GM23338 (cell line): ENCODE measurements around the gene IFITM10.

ENCODE experiments used
- CREB1 ChIP-seq: fragments of 250-450 bp; sonication (Bioruptor Pico); IDR thresholded peaks from 2 replicates; pipeline ENCODE4 v1.5.0; 2020; ENCODE audit warnings: low read depth, mild to moderate bottlenecking, moderate library complexity
- ETS1 ChIP-seq: IDR thresholded peaks from 2 replicates; pipeline ENCODE4 v1.6.1; 2016; ENCODE audit warnings: antibody characterized with exemption
- EZH2 ChIP-seq: fragments of 200-600 bp; sonication (generic); IDR thresholded peaks from one replicate; pipeline ENCODE4 v1.8.0; 2017; ENCODE audit warnings: antibody characterized with exemption, mild to moderate bottlenecking, low read depth; ENCODE audit not compliant: unreplicated experiment
- EZH2phosphoT487 ChIP-seq: fragments of 200-600 bp; sonication (generic); IDR thresholded peaks from one replicate; pipeline ENCODE4 v1.8.1; 2018; ENCODE audit warnings: antibody characterized with exemption; ENCODE audit not compliant: unreplicated experiment
- JUNB ChIP-seq: IDR thresholded peaks from one replicate; pipeline ENCODE4 v1.6.1; 2016; ENCODE audit warnings: antibody characterized with exemption; ENCODE audit not compliant: unreplicated experiment
- POLR2AphosphoS5 ChIP-seq: IDR thresholded peaks from 2 replicates; pipeline ENCODE4 v1.6.1; 2016; ENCODE audit warnings: antibody characterized with exemption, low read depth
- STAT1 ChIP-seq: IDR thresholded peaks from one replicate; pipeline ENCODE4 v1.6.1; 2016; ENCODE audit warnings: antibody characterized with exemption; ENCODE audit not compliant: unreplicated experiment
- ZNF331 ChIP-seq: fragments of 250-450 bp; sonication (Bioruptor Pico); IDR thresholded peaks from 2 replicates; pipeline ENCODE4 v1.5.0; 2020; ENCODE audit warnings: low read depth, mild to moderate bottlenecking, moderate library complexity
- TF ChIP-seq, protein P1 (sequence below): IDR thresholded peaks from one replicate; pipeline ENCODE4 v1.6.1; 2018; ENCODE audit warnings: antibody characterized with exemption; ENCODE audit not compliant: unreplicated experiment
- TF ChIP-seq, protein P2 (sequence below), 2 experiments: fragments of 200-600 bp in 1 of 2; sonication (generic) in 1 of 2; conservative IDR thresholded peaks; 2 replicates each; pipeline versions ENCODE4 v1.5.1 to v1.6.1; 2016 to 2017; ENCODE audit warnings: antibody characterized with exemption in 2 of 2, low read depth in 2 of 2, mild to moderate bottlenecking in 2 of 2, moderate library complexity in 1 of 2
- TF ChIP-seq, protein P3 (sequence below): fragments of 250-450 bp; sonication (Bioruptor Pico); IDR thresholded peaks from 2 replicates; pipeline ENCODE4 v1.5.0; 2020; ENCODE audit warnings: mild to moderate bottlenecking, moderate library complexity

GRCh38 chr11:1781593-1781975, 31.2 kb upstream of the IFITM10 start:
- TF ChIP-seq, protein P1, sequence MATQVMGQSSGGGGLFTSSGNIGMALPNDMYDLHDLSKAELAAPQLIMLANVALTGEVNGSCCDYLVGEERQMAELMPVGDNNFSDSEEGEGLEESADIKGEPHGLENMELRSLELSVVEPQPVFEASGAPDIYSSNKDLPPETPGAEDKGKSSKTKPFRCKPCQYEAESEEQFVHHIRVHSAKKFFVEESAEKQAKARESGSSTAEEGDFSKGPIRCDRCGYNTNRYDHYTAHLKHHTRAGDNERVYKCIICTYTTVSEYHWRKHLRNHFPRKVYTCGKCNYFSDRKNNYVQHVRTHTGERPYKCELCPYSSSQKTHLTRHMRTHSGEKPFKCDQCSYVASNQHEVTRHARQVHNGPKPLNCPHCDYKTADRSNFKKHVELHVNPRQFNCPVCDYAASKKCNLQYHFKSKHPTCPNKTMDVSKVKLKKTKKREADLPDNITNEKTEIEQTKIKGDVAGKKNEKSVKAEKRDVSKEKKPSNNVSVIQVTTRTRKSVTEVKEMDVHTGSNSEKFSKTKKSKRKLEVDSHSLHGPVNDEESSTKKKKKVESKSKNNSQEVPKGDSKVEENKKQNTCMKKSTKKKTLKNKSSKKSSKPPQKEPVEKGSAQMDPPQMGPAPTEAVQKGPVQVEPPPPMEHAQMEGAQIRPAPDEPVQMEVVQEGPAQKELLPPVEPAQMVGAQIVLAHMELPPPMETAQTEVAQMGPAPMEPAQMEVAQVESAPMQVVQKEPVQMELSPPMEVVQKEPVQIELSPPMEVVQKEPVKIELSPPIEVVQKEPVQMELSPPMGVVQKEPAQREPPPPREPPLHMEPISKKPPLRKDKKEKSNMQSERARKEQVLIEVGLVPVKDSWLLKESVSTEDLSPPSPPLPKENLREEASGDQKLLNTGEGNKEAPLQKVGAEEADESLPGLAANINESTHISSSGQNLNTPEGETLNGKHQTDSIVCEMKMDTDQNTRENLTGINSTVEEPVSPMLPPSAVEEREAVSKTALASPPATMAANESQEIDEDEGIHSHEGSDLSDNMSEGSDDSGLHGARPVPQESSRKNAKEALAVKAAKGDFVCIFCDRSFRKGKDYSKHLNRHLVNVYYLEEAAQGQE = no peak
- TF ChIP-seq EZH2 (no peak), POLR2AphosphoS5 (no peak), JUNB (no peak), STAT1 (no peak), ZNF331 (CRISPR knock-in tag) (no peak), ETS1 (no peak), EZH2phosphoT487 (no peak), CREB1 (CRISPR knock-in tag) (no peak)
- TF ChIP-seq, protein P2, sequence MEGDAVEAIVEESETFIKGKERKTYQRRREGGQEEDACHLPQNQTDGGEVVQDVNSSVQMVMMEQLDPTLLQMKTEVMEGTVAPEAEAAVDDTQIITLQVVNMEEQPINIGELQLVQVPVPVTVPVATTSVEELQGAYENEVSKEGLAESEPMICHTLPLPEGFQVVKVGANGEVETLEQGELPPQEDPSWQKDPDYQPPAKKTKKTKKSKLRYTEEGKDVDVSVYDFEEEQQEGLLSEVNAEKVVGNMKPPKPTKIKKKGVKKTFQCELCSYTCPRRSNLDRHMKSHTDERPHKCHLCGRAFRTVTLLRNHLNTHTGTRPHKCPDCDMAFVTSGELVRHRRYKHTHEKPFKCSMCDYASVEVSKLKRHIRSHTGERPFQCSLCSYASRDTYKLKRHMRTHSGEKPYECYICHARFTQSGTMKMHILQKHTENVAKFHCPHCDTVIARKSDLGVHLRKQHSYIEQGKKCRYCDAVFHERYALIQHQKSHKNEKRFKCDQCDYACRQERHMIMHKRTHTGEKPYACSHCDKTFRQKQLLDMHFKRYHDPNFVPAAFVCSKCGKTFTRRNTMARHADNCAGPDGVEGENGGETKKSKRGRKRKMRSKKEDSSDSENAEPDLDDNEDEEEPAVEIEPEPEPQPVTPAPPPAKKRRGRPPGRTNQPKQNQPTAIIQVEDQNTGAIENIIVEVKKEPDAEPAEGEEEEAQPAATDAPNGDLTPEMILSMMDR (conservative IDR thresholded peaks at IDR 0.05; ENCODE audit: low read depth in 2 of 2) = no peak
- TF ChIP-seq, protein P3, sequence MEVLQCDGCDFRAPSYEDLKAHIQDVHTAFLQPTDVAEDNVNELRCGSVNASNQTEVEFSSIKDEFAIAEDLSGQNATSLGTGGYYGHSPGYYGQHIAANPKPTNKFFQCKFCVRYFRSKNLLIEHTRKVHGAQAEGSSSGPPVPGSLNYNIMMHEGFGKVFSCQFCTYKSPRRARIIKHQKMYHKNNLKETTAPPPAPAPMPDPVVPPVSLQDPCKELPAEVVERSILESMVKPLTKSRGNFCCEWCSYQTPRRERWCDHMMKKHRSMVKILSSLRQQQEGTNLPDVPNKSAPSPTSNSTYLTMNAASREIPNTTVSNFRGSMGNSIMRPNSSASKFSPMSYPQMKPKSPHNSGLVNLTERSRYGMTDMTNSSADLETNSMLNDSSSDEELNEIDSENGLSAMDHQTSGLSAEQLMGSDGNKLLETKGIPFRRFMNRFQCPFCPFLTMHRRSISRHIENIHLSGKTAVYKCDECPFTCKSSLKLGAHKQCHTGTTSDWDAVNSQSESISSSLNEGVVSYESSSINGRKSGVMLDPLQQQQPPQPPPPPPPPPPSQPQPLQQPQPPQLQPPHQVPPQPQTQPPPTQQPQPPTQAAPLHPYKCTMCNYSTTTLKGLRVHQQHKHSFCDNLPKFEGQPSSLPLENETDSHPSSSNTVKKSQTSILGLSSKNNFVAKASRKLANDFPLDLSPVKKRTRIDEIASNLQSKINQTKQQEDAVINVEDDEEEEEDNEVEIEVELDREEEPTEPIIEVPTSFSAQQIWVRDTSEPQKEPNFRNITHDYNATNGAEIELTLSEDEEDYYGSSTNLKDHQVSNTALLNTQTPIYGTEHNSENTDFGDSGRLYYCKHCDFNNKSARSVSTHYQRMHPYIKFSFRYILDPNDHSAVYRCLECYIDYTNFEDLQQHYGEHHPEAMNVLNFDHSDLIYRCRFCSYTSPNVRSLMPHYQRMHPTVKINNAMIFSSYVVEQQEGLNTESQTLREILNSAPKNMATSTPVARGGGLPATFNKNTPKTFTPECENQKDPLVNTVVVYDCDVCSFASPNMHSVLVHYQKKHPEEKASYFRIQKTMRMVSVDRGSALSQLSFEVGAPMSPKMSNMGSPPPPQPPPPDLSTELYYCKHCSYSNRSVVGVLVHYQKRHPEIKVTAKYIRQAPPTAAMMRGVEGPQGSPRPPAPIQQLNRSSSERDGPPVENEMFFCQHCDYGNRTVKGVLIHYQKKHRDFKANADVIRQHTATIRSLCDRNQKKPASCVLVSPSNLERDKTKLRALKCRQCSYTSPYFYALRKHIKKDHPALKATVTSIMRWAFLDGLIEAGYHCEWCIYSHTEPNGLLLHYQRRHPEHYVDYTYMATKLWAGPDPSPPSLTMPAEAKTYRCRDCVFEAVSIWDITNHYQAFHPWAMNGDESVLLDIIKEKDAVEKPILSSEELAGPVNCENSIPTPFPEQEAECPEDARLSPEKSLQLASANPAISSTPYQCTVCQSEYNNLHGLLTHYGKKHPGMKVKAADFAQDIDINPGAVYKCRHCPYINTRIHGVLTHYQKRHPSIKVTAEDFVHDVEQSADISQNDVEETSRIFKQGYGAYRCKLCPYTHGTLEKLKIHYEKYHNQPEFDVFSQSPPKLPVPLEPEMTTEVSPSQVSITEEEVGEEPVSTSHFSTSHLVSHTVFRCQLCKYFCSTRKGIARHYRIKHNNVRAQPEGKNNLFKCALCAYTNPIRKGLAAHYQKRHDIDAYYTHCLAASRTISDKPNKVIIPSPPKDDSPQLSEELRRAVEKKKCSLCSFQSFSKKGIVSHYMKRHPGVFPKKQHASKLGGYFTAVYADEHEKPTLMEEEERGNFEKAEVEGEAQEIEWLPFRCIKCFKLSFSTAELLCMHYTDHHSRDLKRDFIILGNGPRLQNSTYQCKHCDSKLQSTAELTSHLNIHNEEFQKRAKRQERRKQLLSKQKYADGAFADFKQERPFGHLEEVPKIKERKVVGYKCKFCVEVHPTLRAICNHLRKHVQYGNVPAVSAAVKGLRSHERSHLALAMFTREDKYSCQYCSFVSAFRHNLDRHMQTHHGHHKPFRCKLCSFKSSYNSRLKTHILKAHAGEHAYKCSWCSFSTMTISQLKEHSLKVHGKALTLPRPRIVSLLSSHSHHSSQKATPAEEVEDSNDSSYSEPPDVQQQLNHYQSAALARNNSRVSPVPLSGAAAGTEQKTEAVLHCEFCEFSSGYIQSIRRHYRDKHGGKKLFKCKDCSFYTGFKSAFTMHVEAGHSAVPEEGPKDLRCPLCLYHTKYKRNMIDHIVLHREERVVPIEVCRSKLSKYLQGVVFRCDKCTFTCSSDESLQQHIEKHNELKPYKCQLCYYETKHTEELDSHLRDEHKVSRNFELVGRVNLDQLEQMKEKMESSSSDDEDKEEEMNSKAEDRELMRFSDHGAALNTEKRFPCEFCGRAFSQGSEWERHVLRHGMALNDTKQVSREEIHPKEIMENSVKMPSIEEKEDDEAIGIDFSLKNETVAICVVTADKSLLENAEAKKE = no peak
